Spleen (tissue), 11 donors: Measurements from ENCODE around the gene NRXN2. TPM values are rescaled to one million over a fixed set of nuclear protein-coding genes. Genes with fewer than 3 reads are reported as not detected.

Experiments
- DNase-seq: peaks from one replicate; pipeline ENCODE4 v3.0.0-alpha.2; 2020
- H3K27ac ChIP-seq, 8 donors: fragments of 200-600 bp; sonication (generic) in 7 of 8; 1 replicate in 4 of 8; 2 replicates in 4 of 8; pipeline versions ENCODE4 v1.5.0 to v1.8.0; 2016 to 2021; ENCODE audit warnings: inconsistent platforms in 4 of 8, mild to moderate bottlenecking in 4 of 8, moderate library complexity in 1 of 8
- H3K27me3 ChIP-seq, 7 donors: fragments of 200-600 bp; sonication (generic) in 6 of 7; replicated peaks in 1 of 7; 1 replicate in 4 of 7; 2 replicates in 3 of 7; pipeline versions ENCODE4 v1.5.0 to v1.8.0; 2016 to 2021; ENCODE audit warnings: inconsistent platforms in 3 of 7, mild to moderate bottlenecking in 1 of 7
- H3K36me3 ChIP-seq, 6 donors: fragments of 200-600 bp; sonication (generic) in 5 of 6; 1 replicate in 4 of 6; 2 replicates in 2 of 6; pipeline versions ENCODE4 v1.5.0 to v1.8.0; 2016 to 2021; ENCODE audit warnings: inconsistent platforms in 2 of 6
- H3K4me1 ChIP-seq, 6 donors: fragments of 200-600 bp; sonication (generic) in 5 of 6; 1 replicate in 3 of 6; 2 replicates in 3 of 6; pipeline versions ENCODE4 v1.5.0 to v1.8.0; 2016 to 2021; ENCODE audit warnings: inconsistent platforms in 3 of 6
- H3K4me3 ChIP-seq, 8 donors: fragments of 200-600 bp; sonication (generic) in 7 of 8; 1 replicate in 4 of 8; 2 replicates in 4 of 8; pipeline versions ENCODE4 v1.5.0 to v1.8.0; 2016 to 2021; ENCODE audit warnings: inconsistent platforms in 4 of 8, mild to moderate bottlenecking in 4 of 8, moderate library complexity in 2 of 8
- H3K9me3 ChIP-seq, 8 donors: fragments of 200-600 bp; sonication (generic) in 7 of 8; 1 replicate in 4 of 8; 2 replicates in 4 of 8; pipeline versions ENCODE4 v1.5.0 to v1.8.0; 2016 to 2021; ENCODE audit warnings: inconsistent platforms in 4 of 8
- CTCF ChIP-seq, 11 experiments: fragments of 200-600 bp in 7 of 11; fragments of 450-650 bp in 4 of 11; sonication (generic) in 4 of 11; IDR thresholded peaks in 8 of 11; conservative IDR thresholded peaks in 3 of 11; 1 replicate in 7 of 11; 2 replicates in 4 of 11; pipeline versions ENCODE4 v1.4.0 to v1.8.0; 2016 to 2021; ENCODE audit warnings: antibody characterized with exemption in 11 of 11, inconsistent platforms in 4 of 11, mild to moderate bottlenecking in 1 of 11
- POLR2A ChIP-seq, 3 donors: fragments of 450-650 bp; IDR thresholded peaks; one replicate each; pipeline ENCODE4 v1.5.1; 2017; ENCODE audit warnings: antibody characterized with exemption in 3 of 3, mild to moderate bottlenecking in 1 of 3
- POLR2AphosphoS5 ChIP-seq, 3 donors: sonication (generic); formaldehyde crosslinking; IDR thresholded peaks; one replicate each; pipeline ENCODE4 v1.5.1; 2017; ENCODE audit warnings: antibody characterized with exemption in 3 of 3
- WGBS, 5 donors: extraction: QIAGEN DNeasy Blood & Tissue Kit in 3 of 5; methylation state at CpG; one replicate each; pipeline versions ENCODE4 v1.1.5 to v1.1.7; 2013 to 2018; 5-methylcytosine and 5-hydroxymethylcytosine counted together
- intact Hi-C: fragments of 100-400 bp; cut with DNase I; formaldehyde crosslinking; loops from one replicate; pipeline ENCODE4 v1.15.0; 2023; ENCODE audit warnings: low total_unique reads
- polyA plus RNA-seq, 3 donors: library from polyadenylated mRNA; stranded (reverse); fragments of 200-250 nt; gene quantifications; one replicate each; pipeline ENCODE4 v1.2.1, GENCODE V29; 2013
- total RNA-seq, 7 donors: library from RNA; depleted of rRNA in 3 of 7; stranded (reverse); fragments of >200 nt in 3 of 7; fragmentation: NEBNext Ultra II Directional in 4 of 7; extraction: Animal tissue kit (Norgen Biotek cat#: 25700) in 4 of 7; gene quantifications; one replicate each; pipeline versions ENCODE4 v1.1.0 to v1.2.1, GENCODE V29; 2016 to 2021
- donor health status: healthy with polysubstance abuse.
- donor health status: DM: no; HTN: no; CAD: no; lungs with moderate emphysema.
- donor health status: DM: no; HTN: no; CAD: no.
- donor health status: Bipolar disorder and iron deficiency.
- donor health status: healthy.
- donor health status: DM: no; HTN: no; CAD: no.
- donor health status: DM: yes; HTN: yes; CAD: no.

NRXN2 gene
- total and polyA plus RNA-seq, 10 donors = 0.59 to 12.9 (median 3.0) TPM

DNA sequence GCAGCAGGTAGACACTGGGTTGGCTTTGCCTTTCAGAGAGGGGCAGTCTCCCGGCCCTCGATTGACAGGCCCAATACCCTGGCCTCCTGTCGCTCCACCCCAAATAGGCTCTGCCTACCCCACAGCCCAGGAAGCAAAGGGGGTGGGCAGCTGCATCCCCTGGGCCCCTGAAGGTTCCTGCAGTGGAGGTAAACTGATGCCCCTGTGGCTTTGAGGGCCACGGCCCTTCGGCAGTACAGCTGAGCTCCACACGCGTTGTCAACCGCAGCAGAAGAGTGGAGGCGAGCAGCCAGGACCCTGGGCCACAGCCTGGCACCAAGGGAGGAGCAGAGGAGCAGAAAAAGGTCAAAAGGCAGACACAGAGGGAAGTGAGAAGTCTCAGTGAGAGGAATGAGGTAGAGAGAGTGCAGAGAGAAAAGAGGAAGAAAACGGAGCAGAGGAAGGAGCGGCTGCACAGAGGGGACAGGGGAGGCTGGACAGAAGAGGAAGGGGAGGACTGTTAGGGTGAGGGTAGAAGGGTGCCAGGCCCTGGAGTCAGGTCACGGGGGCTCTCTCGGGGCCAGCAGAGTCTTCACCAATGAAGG lies 67.9 kb downstream of the NRXN2 start:
- DNase-seq = no peak

DNA sequence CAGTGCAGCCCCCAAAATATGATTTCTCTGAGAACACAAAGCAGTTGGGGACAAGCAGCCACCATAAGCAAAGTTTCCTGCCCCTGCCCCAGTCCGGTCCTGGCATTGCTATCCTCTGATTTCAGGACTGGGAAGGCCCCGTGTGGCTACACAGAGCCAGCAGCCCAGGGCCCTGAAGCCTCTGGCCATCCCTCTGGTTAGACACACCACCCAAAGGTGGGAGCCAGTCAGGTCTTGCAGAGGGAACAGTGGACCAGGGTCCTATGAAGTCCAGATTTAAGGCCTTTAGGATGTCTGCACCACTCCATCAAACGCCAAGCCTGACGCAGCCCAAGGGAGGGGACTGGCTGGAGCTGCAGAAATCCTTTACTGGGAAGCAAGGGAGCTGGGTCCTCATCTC lies 68.6 kb downstream of the NRXN2 start:
- Histone ChIP-seq H3K4me3 (no peak overlapping the region), H3K27ac (peak overlapping the region in 3 of 8 donors; percentile 51 to 77 (median 62)), H3K36me3 (no peaks in the 10 kb centered on the region), H3K27me3 (peaks cover 0 to 10% (median 0%) of the 10 kb centered on the region in 7 donors), H3K4me1 (peaks cover 0 to 49% (median 35%) of the 10 kb centered on the region in 6 donors), H3K9me3 (no peaks in the 10 kb centered on the region)
- no peak for DNase-seq
- intact Hi-C loops = no loop called here
- WGBS, 5 donors = 80 to 93% (median 90%) methylated on average over 3 to 4 of the region's 4 CpGs
- TF ChIP-seq CTCF (IDR thresholded peaks at IDR 0.05 in 8 of 11, conservative IDR thresholded peaks at IDR 0.05 in 3 of 11) (no peak), POLR2A (IDR thresholded peaks at IDR 0.05) (no peak), POLR2AphosphoS5 (IDR thresholded peaks at IDR 0.05) (no peak)

More for the DNA sequence above, 67.9 kb downstream of the NRXN2 start:
- H3K4me3 ChIP-seq = no peak overlapping the region
- H3K4me1 ChIP-seq = peaks cover 0 to 45% (median 35%) of the 10 kb centered on the region in 6 donors
- H3K27me3 ChIP-seq = peaks cover 0 to 4% (median 0%) of the 10 kb centered on the region in 7 donors
- H3K27ac ChIP-seq = peak overlapping the region in 4 of 8 donors; percentile 43 to 77 (median 56)
- TF ChIP-seq CTCF (IDR thresholded peaks at IDR 0.05 in 8 of 11, conservative IDR thresholded peaks at IDR 0.05 in 3 of 11) (no peak), POLR2A (IDR thresholded peaks at IDR 0.05) (no peak), POLR2AphosphoS5 (IDR thresholded peaks at IDR 0.05) (peak in 2 of 3 donors; percentile 28 to 39)
- H3K9me3 ChIP-seq = no peaks in the 10 kb centered on the region
- no peaks in the 10 kb centered on the region for H3K36me3 ChIP-seq
- intact Hi-C loops = no loop called here
- 30 to 44% (median 32%) methylated on average over 12 to 13 of the region's 13 CpGs for WGBS, 5 donors

GRCh38 chr11:64653388-64653973 lies 69.5 kb downstream of the NRXN2 start:
- Histone ChIP-seq H3K36me3 (no peaks in the 10 kb centered on the region), H3K9me3 (no peaks in the 10 kb centered on the region), H3K27me3 (peaks cover 0 to 17% (median 0%) of the 10 kb centered on the region in 7 donors), H3K4me1 (peaks cover 0 to 51% (median 35%) of the 10 kb centered on the region in 6 donors), H3K4me3 (no peak overlapping the region), H3K27ac (no peak overlapping the region)
- intact Hi-C loops = loop anchor here (2.0 kb wide), 1 partner anchor 101 kb away; no protein-coding TSS in a partner anchor
- no peak for DNase-seq
- TF ChIP-seq CTCF (IDR thresholded peaks at IDR 0.05 in 8 of 11, conservative IDR thresholded peaks at IDR 0.05 in 3 of 11) = peak in 5 of 11 experiments; percentile 10 to 58 (median 27)
- no peak for TF ChIP-seq POLR2A (IDR thresholded peaks at IDR 0.05)
- no peak for TF ChIP-seq POLR2AphosphoS5 (IDR thresholded peaks at IDR 0.05)
- 58 to 81% (median 74%) methylated on average over 9 to 13 of the region's 13 CpGs for WGBS, 5 donors
